Testis (tissue), 3 donors: ENCODE measurements around the gene CECR2. TPM values are rescaled to one million over a fixed set of nuclear protein-coding genes. Genes with fewer than 3 reads are reported as not detected.

Experiments used
- DNase-seq: peaks from one replicate; pipeline ENCODE4 v3.0.0-alpha.2; 2019
- H3K27ac ChIP-seq, 2 donors: fragments of 200-600 bp; sonication (generic); one replicate each; pipeline ENCODE4 v1.5.1; 2019
- H3K27me3 ChIP-seq: fragments of 200-600 bp; sonication (generic); one replicate; pipeline ENCODE4 v1.5.1; 2019
- H3K36me3 ChIP-seq: fragments of 200-600 bp; sonication (generic); one replicate; pipeline ENCODE4 v1.5.1; 2017; ENCODE audit warnings: low read depth; ENCODE audit errors: missing control alignments
- H3K4me1 ChIP-seq: fragments of 200-600 bp; sonication (generic); one replicate; pipeline ENCODE4 v1.5.1; 2019
- H3K4me3 ChIP-seq, 2 donors: fragments of 200-600 bp; sonication (generic); one replicate each; pipeline ENCODE4 v1.5.1; 2017 to 2019
- H3K9me3 ChIP-seq: fragments of 200-600 bp; sonication (generic); one replicate; pipeline ENCODE4 v1.5.1; 2017
- CTCF ChIP-seq, 3 experiments: fragments of 450-650 bp in 2 of 3; fragments of 200-600 bp in 1 of 3; sonication (generic) in 1 of 3; IDR thresholded peaks; one replicate each; pipeline ENCODE4 v1.5.1; 2016 to 2019; ENCODE audit warnings: antibody characterized with exemption in 3 of 3, mild to moderate bottlenecking in 2 of 3, moderate library complexity in 1 of 3
- POLR2A ChIP-seq: fragments of 450-650 bp; IDR thresholded peaks from one replicate; pipeline ENCODE4 v1.6.1; 2017; ENCODE audit warnings: antibody characterized with exemption, mild to moderate bottlenecking, moderate library complexity
- WGBS, 2 donors: methylation state at CpG; one replicate each; pipeline ENCODE4 v1.1.5; 2018; 5-methylcytosine and 5-hydroxymethylcytosine counted together
- intact Hi-C: fragments of 100-400 bp; cut with DNase I; formaldehyde crosslinking; loops from one replicate; pipeline ENCODE4 v1.15.1; 2023; ENCODE audit warnings: low total_unique reads
- polyA plus RNA-seq: library from polyadenylated mRNA; stranded (reverse); fragments of 350-450 nt; fragmentation: Illumina TruSeq; extraction: RNeasy Lipid Tissue Mini Kit (QIAGEN cat#74804); gene quantifications from one replicate; pipeline ENCODE4 v1.2.3, GENCODE V29; 2014; ENCODE audit warnings: low read depth, low replicate concordance; ENCODE audit not compliant: insufficient read depth
- total RNA-seq, 2 donors: library from RNA; depleted of rRNA; stranded (reverse); fragments of >200 nt; gene quantifications; one replicate each; pipeline ENCODE4 v1.2.3, GENCODE V29; 2016

The CECR2 gene
- total and polyA plus RNA-seq, 3 donors from 2014 or later = 7.1 to 18.7 (median 16.8) TPM

- H3K36me3 ChIP-seq = no peaks in the 10 kb centered on the region
- no peaks in the 10 kb centered on the region for H3K4me1 ChIP-seq
- no peaks in the 10 kb centered on the region for H3K9me3 ChIP-seq
- H3K27ac ChIP-seq = no peak overlapping the region
- DNase-seq = no peak
- TF ChIP-seq CTCF (IDR thresholded peaks at IDR 0.05) = no peak
- TF ChIP-seq POLR2A = no peak
- no peak overlapping the region for H3K4me3 ChIP-seq
- intact Hi-C loops = no loop called here
- 75 to 85% methylated on average over 5 of the region's 5 CpGs for WGBS, 2 donors
- H3K27me3 ChIP-seq = no peaks in the 10 kb centered on the region
Observed at GRCh38 chr22:17590586-17590985, 221.3 kb downstream of the CECR2 start.

- Histone ChIP-seq H3K4me3 (no peak overlapping the region), H3K9me3 (no peaks in the 10 kb centered on the region), H3K36me3 (no peaks in the 10 kb centered on the region), H3K27me3 (no peaks in the 10 kb centered on the region), H3K27ac (no peak overlapping the region), H3K4me1 (no peaks in the 10 kb centered on the region)
- 84 to 93% methylated on average over 5 of the region's 5 CpGs for WGBS, 2 donors
- intact Hi-C loops = no loop called here
- DNase-seq = no peak
- TF ChIP-seq CTCF (IDR thresholded peaks at IDR 0.05) (no peak), POLR2A (no peak)
Observed at GRCh38 chr22:17592201-17592600, 222.9 kb downstream of the CECR2 start.

GRCh38 chr22:17596226-17596625, 227.0 kb downstream of the CECR2 start:
- Histone ChIP-seq H3K27ac (no peak overlapping the region), H3K4me1 (no peaks in the 10 kb centered on the region), H3K9me3 (no peaks in the 10 kb centered on the region), H3K4me3 (no peak overlapping the region), H3K36me3 (no peaks in the 10 kb centered on the region), H3K27me3 (no peaks in the 10 kb centered on the region)
- TF ChIP-seq CTCF (IDR thresholded peaks at IDR 0.05) = no peak
- no peak for TF ChIP-seq POLR2A
- no peak for DNase-seq
- 96 to 97% methylated on average over 6 of the region's 6 CpGs for WGBS, 2 donors
- intact Hi-C loops = no loop called here

- no peak for DNase-seq
- intact Hi-C loops = no loop called here
- Histone ChIP-seq H3K4me1 (no peaks in the 10 kb centered on the region), H3K9me3 (no peaks in the 10 kb centered on the region), H3K27ac (no peak overlapping the region), H3K36me3 (no peaks in the 10 kb centered on the region), H3K27me3 (no peaks in the 10 kb centered on the region), H3K4me3 (no peak overlapping the region)
- WGBS, 2 donors = 95 to 97% methylated on average over 2 of the region's 2 CpGs
- TF ChIP-seq POLR2A (no peak), CTCF (IDR thresholded peaks at IDR 0.05) (no peak)
Observed at GRCh38 chr22:17597217-17597616, 228.0 kb downstream of the CECR2 start.

- Histone ChIP-seq H3K36me3 (no peaks in the 10 kb centered on the region), H3K4me1 (no peaks in the 10 kb centered on the region), H3K27ac (no peak overlapping the region), H3K9me3 (no peaks in the 10 kb centered on the region), H3K4me3 (no peak overlapping the region), H3K27me3 (no peaks in the 10 kb centered on the region)
- TF ChIP-seq POLR2A = no peak
- TF ChIP-seq CTCF (IDR thresholded peaks at IDR 0.05) = no peak
- 97 to 98% methylated on average over 4 of the region's 4 CpGs for WGBS, 2 donors
- DNase-seq = no peak
- intact Hi-C loops = no loop called here
Observed at GRCh38 chr22:17598318-17598717, 229.1 kb downstream of the CECR2 start.
